ENCODE data around the gene USE1. TPM values are rescaled to one million over a fixed set of nuclear protein-coding genes. Genes with fewer than 3 reads are reported as not detected.

The USE1 gene
- total RNA-seq, 2 donors from 2014 or later = 27.8 to 30.6 TPM

Other genes starting within 250 kb of the USE1 start
- 1 to 10 TPM in 1 of 2 donors, under 1 TPM in 1; 0.11 to 6.5 TPM for gene CPAMD8, start 188.5 kb upstream of the USE1 start, total RNA-seq
- gene HAUS8, start 139.9 kb upstream of the USE1 start, total RNA-seq = 10 to 100 TPM; 26.0 to 35.2 TPM
- 100 to 1,000 TPM; 149 to 152 TPM for gene MYO9B, start 139.6 kb upstream of the USE1 start, total RNA-seq
- 10 to 100 TPM; 14.1 to 17.6 TPM for gene OCEL1, start 10.9 kb downstream of the USE1 start, total RNA-seq
- 1 to 10 TPM; 6.8 to 9.2 TPM for gene NR2F6, start 30.6 kb downstream of the USE1 start, total RNA-seq
- gene USHBP1, start 49.4 kb downstream of the USE1 start, total RNA-seq = under 1 TPM; 0.26 to 0.48 TPM
- 100 to 1,000 TPM in 1 of 2 donors, 10 to 100 TPM in 1; 73.4 to 115 TPM for gene BABAM1, start 52.1 kb downstream of the USE1 start, total RNA-seq
- gene ANKLE1, start 66.5 kb downstream of the USE1 start, total RNA-seq = 10 to 100 TPM in 1 of 2 donors, 1 to 10 TPM in 1; 4.4 to 11.6 TPM
- gene ABHD8, start 88.1 kb downstream of the USE1 start, total RNA-seq = 1 to 10 TPM; 8.0 to 8.5 TPM
- 10 to 100 TPM; 56.2 to 95.9 TPM for gene MRPL34, start 90.5 kb downstream of the USE1 start, total RNA-seq
- 10 to 100 TPM; 27.8 to 45.8 TPM for gene DDA1, start 94.2 kb downstream of the USE1 start, total RNA-seq
- gene ANO8, start 119.5 kb downstream of the USE1 start, total RNA-seq = 1 to 10 TPM; 3.6 to 3.9 TPM
- 10 to 100 TPM; 14.7 to 29.6 TPM for gene GTPBP3, start 122.2 kb downstream of the USE1 start, total RNA-seq
- under 1 TPM in 1 of 2 donors, not detected in 1; 0.53 TPM for gene PLVAP, start 162.0 kb downstream of the USE1 start, total RNA-seq
- 1 to 10 TPM; 1.8 to 4.8 TPM for gene CCDC194, start 178.8 kb downstream of the USE1 start, total RNA-seq
- gene BST2, start 190.3 kb downstream of the USE1 start, total RNA-seq = 100 to 1,000 TPM; 130 to 154 TPM
- gene MVB12A, start 204.7 kb downstream of the USE1 start, total RNA-seq = 10 to 100 TPM; 42.6 to 48.9 TPM
- not detected for gene TMEM221, start 233.3 kb downstream of the USE1 start, total RNA-seq
- gene NXNL1, start 245.6 kb downstream of the USE1 start, total RNA-seq = not detected